GM12892 (cell line): ENCODE measurements around the gene ZDHHC11B.
A peak's percentile ranks its signal among the peaks of the same experiment; 100 is the strongest.
"Not testable (repeated sequence)": the region's sequence is repeated elsewhere in the genome, so short reads cannot be mapped to it uniquely, and the experiment has no call there.

Experiments
- DNase-seq: peaks from one replicate; pipeline ENCODE4 v3.0.0; 2011; ENCODE audit not compliant: insufficient read length
- FAIRE-seq: peaks from 2 replicates; lab custom pipeline; 2011; peaks lifted over from hg19 to GRCh38; lab: Jason Lieb, UNC
- POLR2A ChIP-seq: IDR thresholded peaks from 2 replicates; pipeline ENCODE4 v1.6.1; 2011; ENCODE audit warnings: low read depth, low read length, control low read depth
- POLR2AphosphoS5 ChIP-seq: IDR thresholded peaks from 2 replicates; pipeline ENCODE4 v1.6.1; 2011; ENCODE audit warnings: low read depth, low read length, control low read depth
- TAF1 ChIP-seq: IDR thresholded peaks from 2 replicates; pipeline ENCODE4 v1.6.1; 2011; ENCODE audit warnings: low read depth, mild to moderate bottlenecking, control low read depth, low read length, borderline replicate concordance

Gene ZDHHC11B

GRCh38 chr5:788703-789102, 4.2 kb upstream of the ZDHHC11B start:
- not testable (repeated sequence) for DNase-seq

GRCh38 chr5:787857-788233, 3.3 kb upstream of the ZDHHC11B start:
- not testable (repeated sequence) for DNase-seq, FAIRE-seq

More at GRCh38 chr5:788703-789102, 4.2 kb upstream of the ZDHHC11B start:
- not testable (repeated sequence) for FAIRE-seq

- not testable (repeated sequence) for DNase-seq, FAIRE-seq
Observed at GRCh38 chr5:787224-787856, 2.8 kb upstream of the ZDHHC11B start.

- DNase-seq, FAIRE-seq: not testable (repeated sequence)
Observed at GRCh38 chr5:785181-785705, 714 bp upstream of the ZDHHC11B start.

GRCh38 chr5:783881-784427, 575 bp downstream of the ZDHHC11B start:
- not testable (repeated sequence) for DNase-seq, FAIRE-seq

- not testable (repeated sequence) for FAIRE-seq, DNase-seq
Observed at GRCh38 chr5:783049-783802, 1.3 kb downstream of the ZDHHC11B start.

- FAIRE-seq, DNase-seq: not testable (repeated sequence)
Observed at GRCh38 chr5:782356-782755, 2.2 kb downstream of the ZDHHC11B start.

GRCh38 chr5:780571-780970, 4.0 kb downstream of the ZDHHC11B start:
- DNase-seq = peak; percentile 1
- not testable (repeated sequence) for FAIRE-seq

GRCh38 chr5:778967-779366, 5.6 kb downstream of the ZDHHC11B start:
- not testable (repeated sequence) for FAIRE-seq

GRCh38 chr5:778421-778820, 6.1 kb downstream of the ZDHHC11B start:
- not testable (repeated sequence) for FAIRE-seq, DNase-seq

More at GRCh38 chr5:778967-779366, 5.6 kb downstream of the ZDHHC11B start:
- not testable (repeated sequence) for DNase-seq

- DNase-seq (no peak), FAIRE-seq (no peak)
- TF ChIP-seq TAF1 (no peak), POLR2AphosphoS5 (no peak), POLR2A (no peak)
Observed at GRCh38 chr5:777756-778161, 6.8 kb downstream of the ZDHHC11B start.

GRCh38 chr5:776862-777711, 7.4 kb downstream of the ZDHHC11B start:
- no peak for TF ChIP-seq TAF1
- no peak for TF ChIP-seq POLR2AphosphoS5
- TF ChIP-seq POLR2A = no peak
- DNase-seq (no peak), FAIRE-seq (no peak)
